CD4-positive, CD25-positive, alpha-beta regulatory T cell (primary cell): Measurements from ENCODE around the gene DICER1. TPM values are rescaled to one million over a fixed set of nuclear protein-coding genes. Genes with fewer than 3 reads are reported as not detected.

ENCODE experiments used
- ATAC-seq, 2 donors: fragments of 150-1000 bp; cut with Tn5 transposase; one replicate each; pipeline ENCODE4 v1.10.0; 2021; ENCODE audit warnings: low read depth in 2 of 2, moderate number of reproducible peaks in 2 of 2, moderate library complexity in 1 of 2
- DNase-seq, 3 donors: peaks; one replicate each; pipeline versions ENCODE4 v3.0.0 to v3.0.0-alpha.2; 2012 to 2022; ENCODE audit warnings: mixed read lengths in 1 of 3
- H3K27ac ChIP-seq: one replicate; pipeline ENCODE4 v1.7.0; 2013; ENCODE audit warnings: mild to moderate bottlenecking, low read length; ENCODE audit not compliant: insufficient read depth, poor library complexity, severe bottlenecking
- H3K27me3 ChIP-seq: one replicate; pipeline ENCODE4 v1.7.0; 2013; ENCODE audit warnings: low read length; ENCODE audit not compliant: control insufficient read depth, insufficient read depth
- H3K36me3 ChIP-seq: one replicate; pipeline ENCODE4 v1.7.0; 2013; ENCODE audit warnings: mild to moderate bottlenecking, low read length, moderate library complexity; ENCODE audit not compliant: control insufficient read depth, insufficient read depth
- H3K4me1 ChIP-seq: 2 replicates; pipeline ENCODE4 v1.7.0; 2013; ENCODE audit warnings: mild to moderate bottlenecking, low read length; ENCODE audit not compliant: insufficient read depth, control insufficient read depth, poor library complexity, severe bottlenecking
- H3K4me3 ChIP-seq: one replicate; pipeline ENCODE4 v1.7.0; 2013; ENCODE audit warnings: low read depth, mild to moderate bottlenecking, low read length, moderate library complexity
- H3K9me3 ChIP-seq, 2 experiments: 1 replicate in 1 of 2; 2 replicates in 1 of 2; pipeline ENCODE4 v1.7.0; 2013; ENCODE audit warnings: low read length in 2 of 2, mild to moderate bottlenecking in 1 of 2, moderate library complexity in 1 of 2; ENCODE audit not compliant: control insufficient read depth in 2 of 2
- H3K27ac Mint-ChIP-seq, 3 donors: one replicate each; pipeline ENCODE4 v1.8.0; 2020 to 2022; ENCODE audit warnings: mild to moderate bottlenecking in 3 of 3, mixed read lengths in 3 of 3, moderate library complexity in 2 of 3
- H3K27me3 Mint-ChIP-seq: one replicate; pipeline ENCODE4 v1.8.0; 2022; ENCODE audit warnings: mild to moderate bottlenecking, mixed read lengths
- H3K36me3 Mint-ChIP-seq: one replicate; pipeline ENCODE4 v1.8.0; 2020; ENCODE audit warnings: mixed read lengths
- H3K4me1 Mint-ChIP-seq, 4 donors: one replicate each; pipeline ENCODE4 v1.8.0; 2020 to 2022; ENCODE audit warnings: mixed read lengths in 4 of 4, mild to moderate bottlenecking in 1 of 4
- H3K4me3 Mint-ChIP-seq, 4 donors: one replicate each; pipeline ENCODE4 v1.8.0; 2020 to 2022; ENCODE audit warnings: mild to moderate bottlenecking in 4 of 4, mixed read lengths in 4 of 4, moderate library complexity in 3 of 4
- H3K9me3 Mint-ChIP-seq, 7 donors: one replicate each; pipeline ENCODE4 v1.8.0; 2020 to 2022; ENCODE audit warnings: mixed read lengths in 7 of 7, mild to moderate bottlenecking in 3 of 7, moderate library complexity in 2 of 7
- polyA plus RNA-seq, 4 donors: library from polyadenylated mRNA; unstranded; fragments of 300-500 nt; fragmentation: Illumina TruSeq; gene quantifications; one replicate each; pipeline ENCODE4 v1.2.3, GENCODE V29; 2021
- total RNA-seq: library from RNA; stranded (reverse); gene quantifications from one replicate; pipeline ENCODE4 v1.2.3, GENCODE V29; 2022

DICER1 gene
- total and polyA plus RNA-seq, 5 donors from 2014 or later: 12.4 to 52.0 (median 13.1) TPM

DNA sequence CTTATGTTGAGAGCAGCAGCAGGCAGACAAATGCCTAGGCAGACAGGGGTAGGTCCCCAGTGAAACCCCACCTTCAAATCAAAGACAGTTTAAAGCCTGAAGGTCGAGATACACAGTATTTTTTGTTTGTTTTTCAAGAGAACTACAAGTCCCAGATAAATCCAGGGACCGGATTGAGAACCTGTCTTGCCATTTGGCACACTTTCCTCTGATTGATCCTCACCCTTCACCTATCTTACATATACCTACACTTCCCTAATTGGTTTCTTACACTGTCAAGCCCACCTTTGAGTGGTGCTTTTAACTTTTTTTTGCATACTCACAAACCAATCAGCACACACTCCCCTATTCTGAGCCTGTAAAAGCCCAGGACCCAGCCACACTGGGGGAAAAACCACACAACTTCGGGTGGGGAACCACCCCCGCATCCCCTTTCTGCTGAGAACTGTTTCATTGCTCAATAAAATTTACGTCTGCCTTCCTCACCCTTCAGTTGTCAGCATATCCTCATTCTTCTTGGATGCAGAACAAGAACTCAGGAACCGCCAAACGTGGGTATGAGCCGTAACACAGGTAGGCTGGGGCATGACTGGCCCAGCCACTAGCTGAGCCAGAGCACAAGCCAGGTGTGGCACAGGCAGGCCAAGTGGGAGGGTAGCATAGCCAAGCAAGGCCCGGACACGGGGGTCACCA, 11.1 kb downstream of the DICER1 start:
- peaks cover 38 to 86% (median 49%) of the 10 kb centered on the region in 4 donors for H3K4me1 Mint-ChIP-seq
- no peak for DNase-seq
- peak overlapping the region in 1 of 4 donors; percentile 77 for H3K4me3 Mint-ChIP-seq
- Histone ChIP-seq H3K27me3 (no peaks in the 10 kb centered on the region), H3K36me3 (peaks cover 5% of the 10 kb centered on the region), H3K4me1 (peaks cover 13% of the 10 kb centered on the region), H3K4me3 (no peak overlapping the region), H3K9me3 (peaks cover 11 to 20% of the 10 kb centered on the region in 2 experiments), H3K27ac (no peak overlapping the region)
- peaks cover 0 to 16% (median 5%) of the 10 kb centered on the region in 7 donors for H3K9me3 Mint-ChIP-seq
- no peaks in the 10 kb centered on the region for H3K27me3 Mint-ChIP-seq
- peak overlapping the region in 1 of 3 donors; percentile 85 for H3K27ac Mint-ChIP-seq
- no peak for ATAC-seq
- peaks cover 25% of the 10 kb centered on the region for H3K36me3 Mint-ChIP-seq

DNA sequence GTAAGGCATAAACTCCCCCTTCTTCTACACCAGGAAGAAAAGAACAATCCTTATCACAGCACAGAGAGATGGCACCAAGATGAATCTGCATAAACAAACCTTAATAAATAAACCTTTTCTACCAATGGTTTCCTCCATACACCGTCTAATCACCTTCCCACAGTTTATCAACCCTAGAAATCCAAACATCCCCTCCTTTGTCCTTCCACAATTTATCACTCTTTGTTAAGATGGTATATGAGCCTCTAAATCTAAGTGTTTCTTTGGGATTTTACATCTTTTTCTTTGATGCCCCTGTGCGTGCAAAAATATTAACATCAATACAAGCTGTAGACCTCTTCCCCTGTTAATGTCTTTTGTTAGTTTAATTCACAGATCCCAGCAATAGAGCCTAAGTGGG, 12.5 kb downstream of the DICER1 start:
- Histone ChIP-seq H3K4me3 (no peak overlapping the region), H3K27me3 (no peaks in the 10 kb centered on the region), H3K27ac (no peak overlapping the region), H3K4me1 (peaks cover 18% of the 10 kb centered on the region), H3K36me3 (peaks cover 5% of the 10 kb centered on the region), H3K9me3 (peaks cover 11 to 20% of the 10 kb centered on the region in 2 experiments)
- peaks cover 47 to 86% (median 50%) of the 10 kb centered on the region in 4 donors for H3K4me1 Mint-ChIP-seq
- no peak overlapping the region for H3K27ac Mint-ChIP-seq
- H3K36me3 Mint-ChIP-seq: peaks cover 25% of the 10 kb centered on the region
- H3K27me3 Mint-ChIP-seq: no peaks in the 10 kb centered on the region
- H3K4me3 Mint-ChIP-seq: peak overlapping the region in 1 of 4 donors; percentile 31
- peaks cover 0 to 16% (median 5%) of the 10 kb centered on the region in 7 donors for H3K9me3 Mint-ChIP-seq
- DNase-seq (no peak), ATAC-seq (no peak)

DNA sequence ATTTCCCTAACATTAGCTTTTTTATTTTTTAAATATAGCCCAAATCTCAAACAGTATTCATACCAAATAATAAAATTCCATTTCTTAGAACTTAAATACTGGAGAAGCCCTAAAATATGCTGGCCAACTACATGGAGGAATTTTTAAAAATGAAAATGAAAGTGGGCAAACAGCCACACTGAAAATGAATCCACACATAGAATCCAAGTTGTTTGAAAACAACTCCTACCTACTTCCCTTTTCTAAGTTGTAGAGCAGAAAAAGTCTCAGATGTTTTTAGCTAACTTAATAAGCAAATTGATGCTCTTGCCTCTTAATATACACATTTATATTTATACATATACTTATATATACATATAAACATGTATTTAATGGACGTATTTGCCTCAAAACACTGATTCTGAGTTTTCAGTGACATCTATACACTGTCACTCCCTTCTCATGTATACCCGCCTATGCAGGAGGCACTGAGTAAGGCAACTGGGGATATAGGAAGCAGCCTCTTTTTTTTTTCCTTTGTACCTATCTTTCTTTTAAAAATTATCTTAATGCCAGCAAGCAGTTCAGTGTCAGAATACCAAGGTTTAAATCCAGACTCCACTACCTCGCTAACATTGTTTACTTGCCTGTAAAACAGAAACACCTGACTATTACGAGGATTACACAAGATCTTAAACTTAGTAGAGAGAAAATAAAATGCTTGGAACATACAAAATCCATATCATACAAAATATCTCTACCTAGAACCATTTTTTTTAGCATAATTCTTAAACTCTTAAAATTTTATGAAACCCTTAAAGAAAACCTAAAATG, 13.3 kb downstream of the DICER1 start:
- ATAC-seq: no peak
- H3K27ac ChIP-seq: no peak overlapping the region
- Mint-ChIP-seq H3K27ac (peak overlapping the region in 1 of 3 donors; percentile 20), H3K4me3 (no peak overlapping the region), H3K9me3 (peaks cover 0 to 16% (median 5%) of the 10 kb centered on the region in 7 donors), H3K4me1 (peaks cover 49 to 88% (median 55%) of the 10 kb centered on the region in 4 donors), H3K36me3 (peaks cover 25% of the 10 kb centered on the region), H3K27me3 (no peaks in the 10 kb centered on the region)
- peaks cover 11 to 20% of the 10 kb centered on the region in 2 experiments for H3K9me3 ChIP-seq
- no peaks in the 10 kb centered on the region for H3K27me3 ChIP-seq
- peaks cover 24% of the 10 kb centered on the region for H3K4me1 ChIP-seq
- peaks cover 10% of the 10 kb centered on the region for H3K36me3 ChIP-seq
- no peak for DNase-seq
- no peak overlapping the region for H3K4me3 ChIP-seq

DNA sequence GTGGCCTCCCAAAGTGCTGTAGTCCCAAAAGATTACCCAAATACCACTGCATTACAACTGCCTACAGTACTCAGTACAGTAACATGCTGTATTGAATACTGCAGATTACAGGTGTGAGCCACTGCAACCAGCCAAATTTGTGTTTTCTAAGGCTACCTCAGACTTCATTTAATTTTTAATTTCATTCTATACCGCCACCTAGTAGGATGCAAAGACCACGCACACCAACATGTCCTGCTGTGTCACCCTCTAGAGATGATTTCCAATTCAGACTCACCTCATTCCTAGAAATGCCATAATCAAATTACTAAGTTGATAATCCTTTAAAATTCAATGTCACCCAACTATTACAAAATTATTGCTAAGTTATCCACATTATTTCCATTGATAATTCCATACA, 15.1 kb downstream of the DICER1 start:
- no peaks in the 10 kb centered on the region for H3K27me3 Mint-ChIP-seq
- peaks cover 22% of the 10 kb centered on the region for H3K4me1 ChIP-seq
- peaks cover 11% of the 10 kb centered on the region for H3K36me3 ChIP-seq
- H3K36me3 Mint-ChIP-seq: peaks cover 20% of the 10 kb centered on the region
- ATAC-seq: no peak
- H3K4me3 Mint-ChIP-seq: peak overlapping the region in 1 of 4 donors; percentile 22
- H3K27me3 ChIP-seq: no peaks in the 10 kb centered on the region
- H3K9me3 Mint-ChIP-seq: peaks cover 0 to 16% (median 5%) of the 10 kb centered on the region in 7 donors
- H3K4me1 Mint-ChIP-seq: peaks cover 40 to 83% (median 58%) of the 10 kb centered on the region in 4 donors
- no peak overlapping the region for H3K4me3 ChIP-seq
- peak overlapping the region in 1 of 3 donors; percentile 54 for H3K27ac Mint-ChIP-seq
- no peak overlapping the region for H3K27ac ChIP-seq
- no peak for DNase-seq
- peaks cover 11 to 20% of the 10 kb centered on the region in 2 experiments for H3K9me3 ChIP-seq

DNA sequence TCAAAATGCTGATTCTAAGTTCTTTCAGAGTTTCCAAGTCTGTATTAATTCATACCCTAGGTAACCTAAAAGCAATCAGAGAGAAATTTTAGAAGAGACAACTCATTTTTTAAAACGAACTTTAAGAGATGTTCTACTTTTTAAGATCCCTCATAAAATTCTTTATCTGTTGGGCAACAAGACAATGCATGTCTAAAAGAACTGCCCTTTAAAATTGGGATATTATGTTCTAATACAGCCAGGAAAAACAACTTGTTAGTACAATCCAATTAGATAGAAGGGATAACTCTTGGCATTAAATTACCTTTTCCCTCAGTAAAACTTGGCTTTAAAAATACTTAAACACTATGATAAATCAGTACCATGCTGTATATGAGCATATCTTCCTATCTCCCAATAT, 15.6 kb downstream of the DICER1 start:
- H3K27me3 ChIP-seq: no peaks in the 10 kb centered on the region
- Mint-ChIP-seq H3K9me3 (peaks cover 0 to 15% (median 5%) of the 10 kb centered on the region in 7 donors), H3K4me3 (peak overlapping the region in 1 of 4 donors; percentile 22), H3K27me3 (no peaks in the 10 kb centered on the region), H3K4me1 (peaks cover 40 to 83% (median 61%) of the 10 kb centered on the region in 4 donors), H3K27ac (peak overlapping the region in 1 of 3 donors; percentile 54), H3K36me3 (peaks cover 17% of the 10 kb centered on the region)
- peaks cover 11% of the 10 kb centered on the region for H3K36me3 ChIP-seq
- ATAC-seq (no peak), DNase-seq (no peak)
- H3K27ac ChIP-seq: no peak overlapping the region
- H3K9me3 ChIP-seq: peaks cover 11 to 20% of the 10 kb centered on the region in 2 experiments
- peaks cover 22% of the 10 kb centered on the region for H3K4me1 ChIP-seq
- no peak overlapping the region for H3K4me3 ChIP-seq

GRCh38 chr14:95140060-95140858, 17.1 kb downstream of the DICER1 start:
- DNase-seq: no peak
- Mint-ChIP-seq H3K9me3 (peaks cover 0 to 8% (median 4%) of the 10 kb centered on the region in 7 donors), H3K4me1 (peaks cover 43 to 89% (median 61%) of the 10 kb centered on the region in 4 donors), H3K36me3 (peaks cover 8% of the 10 kb centered on the region), H3K27ac (peak overlapping the region in 2 of 3 donors; percentile 15 to 29), H3K4me3 (no peak overlapping the region), H3K27me3 (no peaks in the 10 kb centered on the region)
- H3K27ac ChIP-seq: no peak overlapping the region
- H3K4me3 ChIP-seq: no peak overlapping the region
- peaks cover 9 to 10% of the 10 kb centered on the region in 2 experiments for H3K9me3 ChIP-seq
- no peaks in the 10 kb centered on the region for H3K27me3 ChIP-seq
- peaks cover 22% of the 10 kb centered on the region for H3K4me1 ChIP-seq
- peaks cover 13% of the 10 kb centered on the region for H3K36me3 ChIP-seq
- ATAC-seq: no peak

- Mint-ChIP-seq H3K27me3 (no peaks in the 10 kb centered on the region), H3K4me3 (no peak overlapping the region), H3K36me3 (no peaks in the 10 kb centered on the region), H3K4me1 (peaks cover 48 to 86% (median 66%) of the 10 kb centered on the region in 4 donors), H3K27ac (peak overlapping the region in 2 of 3 donors; percentile 22 to 30), H3K9me3 (no peaks in the 10 kb centered on the region)
- Histone ChIP-seq H3K36me3 (peaks cover 17% of the 10 kb centered on the region), H3K27me3 (no peaks in the 10 kb centered on the region), H3K4me1 (peaks cover 19% of the 10 kb centered on the region), H3K27ac (no peak overlapping the region), H3K4me3 (no peak overlapping the region), H3K9me3 (no peaks in the 10 kb centered on the region)
- ATAC-seq (no peak), DNase-seq (no peak)
These were observed 18.5 kb downstream of the DICER1 start for GRCh38 chr14:95138876-95139275.
